ENCODE measurements around the gene RHOBTB3. TPM values are rescaled to one million over a fixed set of nuclear protein-coding genes. Genes with fewer than 3 reads are reported as not detected.

Gene RHOBTB3
- total RNA-seq, 4 donors from 2014 or later, result 55.6 to 216 (median 135) TPM

- H3K36me3 ChIP-seq, result peaks cover 0 to 64% of the 10 kb centered on the region in 2 donors
- no peak for ATAC-seq
- no peak for TF ChIP-seq CTCF (IDR thresholded peaks at IDR 0.05)
- TF ChIP-seq POLR2AphosphoS5 (IDR thresholded peaks at IDR 0.05), result no peak
- TF ChIP-seq POLR2A (IDR thresholded peaks at IDR 0.05), result no peak
- no peak for TF ChIP-seq EP300 (IDR thresholded peaks at IDR 0.05)
- H3K27me3 ChIP-seq, result no peaks in the 10 kb centered on the region
- no peaks in the 10 kb centered on the region for H3K9me3 ChIP-seq
- 91 to 93% methylated on average over 3 of the region's 3 CpGs for WGBS, 2 donors (ENCODE audit: low coverage in 1 of 2)
- H3K4me3 ChIP-seq, result no peak overlapping the region
- no peaks in the 10 kb centered on the region for H3K4me1 ChIP-seq
- H3K27ac ChIP-seq, result no peak overlapping the region
These were observed 55.8 kb downstream of the RHOBTB3 start for GRCh38 chr5:95786821-95787418.

- peaks cover 0 to 79% of the 10 kb centered on the region in 2 donors for H3K36me3 ChIP-seq
These were observed 57.4 kb downstream of the RHOBTB3 start for GRCh38 chr5:95788493-95788892.

GRCh38 chr5:95791751-95792150 lies 60.6 kb downstream of the RHOBTB3 start:
- Histone ChIP-seq H3K36me3 (peaks cover 0 to 81% of the 10 kb centered on the region in 2 donors), H3K4me1 (no peaks in the 10 kb centered on the region), H3K27me3 (no peaks in the 10 kb centered on the region), H3K4me3 (no peak overlapping the region), H3K27ac (no peak overlapping the region), H3K9me3 (no peaks in the 10 kb centered on the region)
- ATAC-seq, result no peak
- WGBS, 2 donors (ENCODE audit: low coverage in 1 of 2), result 100% methylated on average over 1 of the region's 6 CpGs; no CpG with 5 or more reads in 1 of the 2 donors
- TF ChIP-seq POLR2AphosphoS5 (IDR thresholded peaks at IDR 0.05) (no peak), CTCF (IDR thresholded peaks at IDR 0.05) (no peak), POLR2A (IDR thresholded peaks at IDR 0.05) (no peak), EP300 (IDR thresholded peaks at IDR 0.05) (no peak)

More at GRCh38 chr5:95788493-95788892, 57.4 kb downstream of the RHOBTB3 start:
- no peak overlapping the region for H3K27ac ChIP-seq
- WGBS, 2 donors (ENCODE audit: low coverage in 1 of 2), result 91 to 93% methylated on average over 8 of the region's 8 CpGs
- H3K4me3 ChIP-seq, result no peak overlapping the region
- H3K27me3 ChIP-seq, result no peaks in the 10 kb centered on the region
- H3K9me3 ChIP-seq, result no peaks in the 10 kb centered on the region
- no peak for ATAC-seq
- H3K4me1 ChIP-seq, result no peaks in the 10 kb centered on the region
- TF ChIP-seq CTCF (IDR thresholded peaks at IDR 0.05), result no peak
- no peak for TF ChIP-seq EP300 (IDR thresholded peaks at IDR 0.05)
- no peak for TF ChIP-seq POLR2AphosphoS5 (IDR thresholded peaks at IDR 0.05)
- TF ChIP-seq POLR2A (IDR thresholded peaks at IDR 0.05), result no peak

GRCh38 chr5:95794070-95794516 lies 63.0 kb downstream of the RHOBTB3 start:
- no peaks in the 10 kb centered on the region for H3K27me3 ChIP-seq
- TF ChIP-seq CTCF (IDR thresholded peaks at IDR 0.05) (no peak), POLR2AphosphoS5 (IDR thresholded peaks at IDR 0.05) (no peak), EP300 (IDR thresholded peaks at IDR 0.05) (no peak), POLR2A (IDR thresholded peaks at IDR 0.05) (no peak)
- H3K4me3 ChIP-seq, result no peak overlapping the region
- no peaks in the 10 kb centered on the region for H3K4me1 ChIP-seq
- no peak overlapping the region for H3K27ac ChIP-seq
- H3K9me3 ChIP-seq, result no peaks in the 10 kb centered on the region
- 62 to 65% methylated on average over 3 of the region's 3 CpGs for WGBS, 2 donors (ENCODE audit: low coverage in 1 of 2)
- ATAC-seq, result no peak
- H3K36me3 ChIP-seq, result peaks cover 0 to 71% of the 10 kb centered on the region in 2 donors

- Histone ChIP-seq H3K27me3 (no peaks in the 10 kb centered on the region), H3K4me1 (no peaks in the 10 kb centered on the region), H3K36me3 (peaks cover 0 to 43% of the 10 kb centered on the region in 2 donors), H3K9me3 (no peaks in the 10 kb centered on the region), H3K27ac (no peak overlapping the region), H3K4me3 (no peak overlapping the region)
- TF ChIP-seq POLR2AphosphoS5 (IDR thresholded peaks at IDR 0.05) (no peak), CTCF (IDR thresholded peaks at IDR 0.05) (no peak), POLR2A (IDR thresholded peaks at IDR 0.05) (no peak), EP300 (IDR thresholded peaks at IDR 0.05) (no peak)
- no peak for ATAC-seq
- WGBS, 2 donors (ENCODE audit: low coverage in 1 of 2), result 91 to 100% methylated on average over 1 to 3 of the region's 3 CpGs
These were observed 66.2 kb downstream of the RHOBTB3 start for GRCh38 chr5:95797301-95797700.
